Type B pancreatic cell (in vitro differentiated cells): ENCODE measurements around the gene FANCC. TPM values are rescaled to one million over a fixed set of nuclear protein-coding genes. Genes with fewer than 3 reads are reported as not detected.

ENCODE experiments used
- DNase-seq: peaks from one replicate; pipeline ENCODE4 v3.0.0; 2021; ENCODE audit warnings: mixed read lengths; ENCODE audit not compliant: unreplicated experiment; ENCODE audit errors: extremely low spot score
- H3K27ac Mint-ChIP-seq: 2 replicates; pipeline ENCODE4 v1.8.0; 2021; ENCODE audit warnings: mild to moderate bottlenecking, mixed read lengths
- H3K27me3 Mint-ChIP-seq: 2 replicates; pipeline ENCODE4 v1.8.0; 2021; ENCODE audit warnings: mixed read lengths
- H3K36me3 Mint-ChIP-seq: 2 replicates; pipeline ENCODE4 v1.8.0; 2021; ENCODE audit warnings: mixed read lengths
- H3K4me1 Mint-ChIP-seq: one replicate; pipeline ENCODE4 v1.8.0; 2021; ENCODE audit warnings: mixed read lengths; ENCODE audit not compliant: unreplicated experiment
- H3K4me3 Mint-ChIP-seq: 2 replicates; pipeline ENCODE4 v1.8.0; 2021; ENCODE audit warnings: mild to moderate bottlenecking, mixed read lengths
- H3K9me3 Mint-ChIP-seq: 2 replicates; pipeline ENCODE4 v1.8.0; 2021; ENCODE audit warnings: mixed read lengths
- CTCF ChIP-seq: fragments of 200-600 bp; sonication (generic); conservative IDR thresholded peaks from 2 replicates; pipeline ENCODE4 v1.5.0; 2021; ENCODE audit warnings: antibody characterized with exemption, mild to moderate bottlenecking
- total RNA-seq: library from RNA; stranded (reverse); gene quantifications from 2 replicates; pipeline ENCODE4 v1.2.1, GENCODE V29; 2021; ENCODE audit warnings: low replicate concordance

Gene FANCC
- total RNA-seq, 1 donor from 2014 or later: 19.2 TPM

DNA sequence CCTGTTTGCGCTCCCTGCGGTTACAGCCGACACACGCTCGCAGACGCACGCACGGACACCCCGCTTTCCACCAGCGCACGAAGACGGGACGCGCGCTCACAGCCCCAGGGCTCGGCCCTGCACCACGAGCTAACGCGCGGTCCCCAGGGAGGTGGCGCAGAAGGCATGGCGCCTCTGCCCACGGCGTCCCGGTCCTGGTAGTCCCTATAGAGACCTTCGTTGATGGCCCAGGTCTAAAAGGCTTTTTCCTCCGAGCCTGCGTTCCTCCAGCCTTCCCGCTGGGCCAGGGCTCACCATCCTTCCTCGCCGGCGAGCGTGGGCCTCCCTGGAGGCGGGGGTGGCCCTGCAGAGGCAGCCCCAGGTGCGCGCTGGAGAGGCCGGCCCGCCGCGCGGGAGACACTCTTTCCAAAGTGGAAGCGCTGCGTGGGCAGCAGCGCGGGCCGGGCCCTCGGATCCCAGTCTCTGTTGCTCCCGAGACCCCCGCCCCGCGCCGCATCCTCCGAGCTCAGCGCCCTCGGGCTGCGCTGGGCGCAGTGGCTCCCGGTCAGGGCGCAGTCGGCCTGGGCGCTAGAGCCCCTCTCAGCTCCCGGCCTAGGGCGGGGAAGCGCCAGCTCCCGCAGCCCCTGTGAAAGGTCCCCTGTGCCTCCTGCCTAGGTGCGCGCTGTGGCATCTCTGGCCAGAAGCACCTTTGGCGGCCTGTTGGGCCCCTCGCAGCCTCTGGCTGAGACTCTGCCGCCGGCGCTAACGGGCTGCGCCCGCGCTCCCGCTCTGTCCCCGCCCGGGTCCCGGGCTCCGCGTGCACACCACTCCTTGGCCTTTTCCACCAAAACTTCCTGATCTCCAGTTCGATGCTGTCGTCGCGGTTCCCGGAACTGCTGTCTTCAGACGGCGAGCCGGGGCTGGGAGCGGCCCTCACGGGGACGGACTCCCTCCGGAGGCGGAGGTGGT lies 31.9 kb upstream of the FANCC start:
- no peak for DNase-seq
- Mint-ChIP-seq H3K27me3 (peaks cover 35% of the 10 kb centered on the region), H3K9me3 (no peaks in the 10 kb centered on the region), H3K36me3 (peaks cover 4% of the 10 kb centered on the region), H3K27ac (no peak overlapping the region), H3K4me1 (no peaks in the 10 kb centered on the region), H3K4me3 (peak overlapping the region; percentile 81)
- no peak for TF ChIP-seq CTCF

DNA sequence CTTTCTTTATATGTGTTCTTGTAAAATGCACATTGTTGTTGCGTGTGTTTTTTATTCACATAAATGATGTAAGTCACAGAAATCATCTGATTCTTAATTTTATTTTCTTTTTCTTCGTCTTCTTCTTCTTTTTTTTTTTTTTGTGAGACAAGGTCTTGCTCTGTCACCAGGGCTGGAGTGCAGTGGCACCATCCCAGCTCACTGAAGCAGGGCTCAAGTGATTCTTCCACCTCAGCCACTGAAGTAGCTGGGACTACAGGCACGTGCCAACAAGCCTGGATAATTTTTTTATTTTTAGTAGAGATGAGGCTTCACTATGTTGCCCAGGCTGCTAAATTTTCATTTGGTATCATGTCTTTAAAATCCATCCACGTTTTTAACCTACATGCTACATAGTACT lies 28.5 kb upstream of the FANCC start:
- no peak overlapping the region for H3K4me3 Mint-ChIP-seq
- no peak for DNase-seq
- H3K27ac Mint-ChIP-seq: no peak overlapping the region
- TF ChIP-seq CTCF: no peak
- no peaks in the 10 kb centered on the region for H3K4me1 Mint-ChIP-seq
- peaks cover 4% of the 10 kb centered on the region for H3K36me3 Mint-ChIP-seq
- H3K27me3 Mint-ChIP-seq: peaks cover 31% of the 10 kb centered on the region
- H3K9me3 Mint-ChIP-seq: no peaks in the 10 kb centered on the region

- Mint-ChIP-seq H3K27ac (no peak overlapping the region), H3K27me3 (peaks cover 19% of the 10 kb centered on the region), H3K4me1 (no peaks in the 10 kb centered on the region), H3K36me3 (peaks cover 4% of the 10 kb centered on the region), H3K9me3 (no peaks in the 10 kb centered on the region), H3K4me3 (no peak overlapping the region)
- no peak for TF ChIP-seq CTCF
- no peak for DNase-seq
These were observed 27.3 kb upstream of the FANCC start for GRCh38 chr9:95344735-95345325.

DNA sequence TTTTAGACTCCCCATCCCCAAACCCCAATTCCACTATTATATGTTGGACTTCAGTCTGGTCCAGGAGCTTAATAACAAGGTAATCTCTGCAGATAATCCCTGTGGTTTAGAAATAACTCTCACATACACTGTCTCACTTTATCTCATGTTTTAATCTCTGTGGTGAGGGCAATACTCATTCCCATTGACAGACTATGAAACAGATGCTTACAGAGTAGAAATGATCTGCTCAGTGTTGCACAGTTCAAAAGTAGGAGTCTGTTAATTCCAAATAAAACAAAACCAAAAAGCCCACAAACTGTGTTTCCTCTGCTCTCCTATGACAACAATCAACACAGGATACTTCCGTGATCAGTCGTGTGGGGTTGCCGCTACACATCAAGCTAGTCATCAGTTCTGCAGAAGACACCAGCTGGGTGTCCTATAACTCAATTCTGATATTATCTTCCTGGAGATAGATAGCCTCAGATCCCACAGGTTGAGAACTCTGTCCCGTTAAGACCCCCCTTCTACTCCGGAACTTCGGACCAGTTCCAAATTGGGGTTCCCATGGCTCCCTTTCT lies 26.3 kb upstream of the FANCC start:
- H3K27me3 Mint-ChIP-seq: peaks cover 13% of the 10 kb centered on the region
- no peaks in the 10 kb centered on the region for H3K9me3 Mint-ChIP-seq
- no peak for DNase-seq
- no peak overlapping the region for H3K4me3 Mint-ChIP-seq
- no peak for TF ChIP-seq CTCF
- peaks cover 4% of the 10 kb centered on the region for H3K36me3 Mint-ChIP-seq
- no peak overlapping the region for H3K27ac Mint-ChIP-seq
- no peaks in the 10 kb centered on the region for H3K4me1 Mint-ChIP-seq

DNA sequence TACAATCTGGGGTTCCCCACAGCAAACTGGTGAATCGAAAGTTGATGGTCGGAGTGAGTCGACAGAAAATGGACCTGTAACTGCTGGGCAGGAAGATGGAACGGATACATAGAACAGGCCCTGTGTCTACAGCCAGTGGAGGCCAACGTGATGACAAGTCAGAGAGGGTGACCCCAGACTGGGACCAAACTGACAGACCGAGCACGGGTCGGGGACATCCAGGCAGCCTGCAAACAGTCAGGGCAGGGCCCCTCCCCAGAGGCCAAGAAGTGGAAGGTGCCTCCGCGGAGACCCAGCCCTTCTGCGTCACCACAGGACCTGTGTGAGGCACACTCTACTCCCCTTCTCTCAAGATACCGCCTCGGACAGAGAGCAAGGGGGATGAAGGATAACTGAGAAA lies 25.1 kb upstream of the FANCC start:
- no peaks in the 10 kb centered on the region for H3K9me3 Mint-ChIP-seq
- DNase-seq: no peak
- H3K4me3 Mint-ChIP-seq: no peak overlapping the region
- H3K4me1 Mint-ChIP-seq: no peaks in the 10 kb centered on the region
- TF ChIP-seq CTCF: no peak
- H3K27ac Mint-ChIP-seq: no peak overlapping the region
- H3K27me3 Mint-ChIP-seq: peaks cover 5% of the 10 kb centered on the region
- H3K36me3 Mint-ChIP-seq: peaks cover 2% of the 10 kb centered on the region
